NCI-H526 (cell line): ENCODE measurements around the gene FXYD3.
A peak's percentile ranks its signal among the peaks of the same experiment; 100 is the strongest.

Experiments used
- DNase-seq, 2 experiments: peaks; one replicate each; lab custom pipeline; 2025; lab: John Stamatoyannopoulos, UW

FXYD3 gene

DNA sequence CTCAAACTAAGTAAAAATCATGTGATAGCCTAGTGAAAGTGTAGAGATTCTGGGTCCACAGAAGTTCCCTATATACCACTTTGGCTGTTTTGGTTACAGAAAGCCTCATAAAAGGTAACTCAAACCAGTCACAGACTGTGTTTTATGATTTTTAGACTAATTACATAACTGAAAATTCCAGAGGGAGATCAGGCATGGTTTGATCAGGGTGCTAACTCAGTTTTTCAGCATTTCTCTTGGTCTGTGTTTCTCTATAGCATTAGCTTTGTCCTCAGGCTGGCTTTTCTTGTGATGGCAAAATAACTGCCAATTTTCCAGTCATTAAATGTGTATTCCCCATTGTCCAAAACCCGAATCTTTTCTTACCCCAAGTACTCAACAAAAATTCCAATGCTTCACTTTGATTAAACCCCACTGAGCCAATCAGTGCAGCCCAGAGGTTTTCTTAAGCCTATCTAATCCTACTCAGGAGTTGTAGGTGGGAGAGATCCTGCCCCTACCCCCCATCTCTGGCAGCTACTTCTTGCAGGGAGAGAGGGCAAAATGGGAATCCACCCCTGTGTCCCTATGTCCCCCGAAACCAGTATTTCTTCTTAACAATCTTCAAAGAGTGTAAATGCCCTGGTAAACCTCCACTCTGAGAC, 8.6 kb upstream of the FXYD3 start:
- no peak for DNase-seq

DNA sequence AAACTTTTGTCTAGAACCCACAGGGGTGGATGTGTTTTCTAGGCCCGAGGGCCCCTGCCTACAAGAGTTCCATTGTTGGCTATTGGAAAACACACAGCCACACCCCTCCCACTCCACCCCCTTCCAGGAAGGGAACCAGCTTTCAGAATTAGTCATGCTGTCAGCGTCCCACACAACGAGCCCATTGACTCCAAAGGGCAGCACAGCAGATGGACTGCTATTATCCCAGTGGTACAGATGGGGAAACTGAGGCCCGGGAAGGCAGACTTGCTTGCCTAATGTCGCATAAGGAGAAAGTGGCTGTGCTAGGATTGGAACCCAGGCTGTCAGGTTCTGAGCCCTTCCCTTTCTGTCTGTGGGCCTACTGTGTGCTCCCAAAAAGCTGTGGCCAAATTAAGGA, 8.1 kb upstream of the FXYD3 start:
- DNase-seq, result no peak

DNA sequence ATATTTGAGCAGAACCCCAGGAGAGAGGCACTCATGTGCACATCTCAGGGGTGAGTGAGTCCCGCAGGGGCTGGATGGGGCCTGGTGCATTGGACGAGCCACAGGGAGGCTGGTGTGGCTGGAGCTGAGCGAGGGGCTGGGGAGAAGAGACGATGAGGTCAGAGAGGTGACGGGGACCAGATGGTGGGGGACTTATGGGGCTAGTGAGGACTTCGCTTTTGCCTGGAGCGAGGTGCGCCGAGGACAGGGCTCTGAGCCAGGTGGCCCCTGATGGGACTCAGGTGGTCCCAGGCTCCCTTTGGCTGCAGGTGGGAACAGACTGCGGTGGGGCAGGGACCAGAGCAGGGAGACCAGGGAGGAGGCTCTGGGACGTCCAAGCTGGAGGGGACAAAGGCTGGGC, 6.9 kb upstream of the FXYD3 start:
- no peak for DNase-seq

DNA sequence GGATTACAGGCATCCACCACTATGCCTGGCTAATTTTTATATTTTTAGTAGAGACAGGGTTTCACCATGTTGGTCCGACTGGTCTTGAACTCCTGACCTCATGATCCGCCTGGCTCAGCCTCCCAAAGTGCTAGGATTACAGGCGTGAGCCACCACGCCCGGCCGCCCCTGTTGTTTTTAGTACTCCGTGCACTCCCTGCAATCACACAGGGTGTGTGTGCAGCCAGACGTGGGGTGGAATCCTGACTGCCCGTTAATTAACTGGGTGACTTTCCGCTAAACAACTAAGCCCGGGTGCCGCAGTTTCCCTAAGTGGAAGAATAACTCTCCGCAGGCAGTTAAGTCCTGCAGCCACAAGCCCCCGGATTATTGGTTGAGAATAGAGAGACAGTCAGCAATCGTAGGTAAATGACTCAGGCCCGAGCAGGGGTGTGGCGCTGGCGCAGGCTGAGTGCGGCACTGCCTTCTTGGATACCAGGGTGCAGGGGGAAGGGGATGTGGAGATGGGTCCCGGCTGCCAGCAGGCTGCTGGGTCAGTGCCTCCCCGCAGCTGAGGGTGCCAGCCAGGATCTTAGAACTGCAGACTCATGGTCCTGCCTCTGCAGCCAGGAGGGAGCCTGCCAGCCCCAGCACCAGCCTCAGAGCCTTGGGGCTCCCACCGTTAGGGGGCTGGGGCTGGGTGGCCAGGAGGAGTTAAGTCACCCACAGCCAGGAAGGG, 6.1 kb upstream of the FXYD3 start:
- DNase-seq, result peak in 1 of 2 experiments; percentile 28

DNA sequence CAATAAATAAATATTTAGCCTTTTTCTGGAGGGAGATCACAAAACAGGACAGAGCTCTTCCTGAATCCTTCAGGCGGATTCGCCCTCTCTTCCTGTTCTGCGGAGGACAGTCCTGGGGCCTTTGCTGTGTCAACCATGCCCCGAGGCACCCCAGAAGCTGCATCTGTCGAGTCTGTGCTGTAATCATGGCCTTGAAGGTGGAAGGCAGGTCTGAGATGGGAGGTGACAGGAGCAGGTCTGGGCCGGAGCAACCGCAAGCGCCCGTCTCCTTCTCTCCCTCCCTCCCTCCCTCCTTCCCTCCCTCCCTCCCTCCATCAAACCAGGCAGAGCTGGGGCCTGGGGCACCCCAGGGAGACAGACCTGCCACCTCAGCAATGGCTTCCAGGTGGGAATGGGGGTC, 4.6 kb upstream of the FXYD3 start:
- DNase-seq, result no peak

DNA sequence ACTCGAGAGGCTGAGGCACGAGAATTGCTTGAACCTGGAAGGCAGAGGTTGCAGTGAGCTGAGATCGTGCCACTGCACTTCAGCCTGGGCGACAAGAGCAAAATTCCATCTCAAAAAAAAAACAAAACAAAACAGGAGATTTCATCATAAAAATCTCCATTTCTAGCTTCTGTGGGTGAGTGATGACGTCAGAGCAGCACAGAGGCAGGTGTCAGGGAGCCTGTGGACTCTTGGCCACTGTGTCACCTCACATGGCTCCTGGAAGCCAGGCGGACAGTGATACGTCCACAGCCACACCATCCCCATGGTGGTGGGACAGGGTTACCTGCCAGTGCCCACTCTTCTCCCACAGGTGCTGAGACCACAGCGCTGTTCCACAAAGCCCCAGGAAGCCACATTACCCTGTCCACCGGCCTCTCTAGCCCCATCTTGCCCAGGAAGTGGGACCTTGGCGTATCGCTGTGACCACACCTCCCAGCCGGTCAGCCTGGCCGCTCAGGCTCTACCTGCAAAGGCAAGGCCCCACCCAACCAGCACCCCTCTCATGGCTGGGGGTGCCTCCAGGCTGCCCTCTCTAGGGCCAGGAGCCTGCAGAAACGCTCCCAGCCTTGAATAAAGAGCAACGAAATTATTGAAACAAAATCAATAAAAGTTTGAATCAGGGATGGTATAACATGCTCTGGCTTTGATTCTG, 2.5 kb upstream of the FXYD3 start:
- no peak for DNase-seq

DNA sequence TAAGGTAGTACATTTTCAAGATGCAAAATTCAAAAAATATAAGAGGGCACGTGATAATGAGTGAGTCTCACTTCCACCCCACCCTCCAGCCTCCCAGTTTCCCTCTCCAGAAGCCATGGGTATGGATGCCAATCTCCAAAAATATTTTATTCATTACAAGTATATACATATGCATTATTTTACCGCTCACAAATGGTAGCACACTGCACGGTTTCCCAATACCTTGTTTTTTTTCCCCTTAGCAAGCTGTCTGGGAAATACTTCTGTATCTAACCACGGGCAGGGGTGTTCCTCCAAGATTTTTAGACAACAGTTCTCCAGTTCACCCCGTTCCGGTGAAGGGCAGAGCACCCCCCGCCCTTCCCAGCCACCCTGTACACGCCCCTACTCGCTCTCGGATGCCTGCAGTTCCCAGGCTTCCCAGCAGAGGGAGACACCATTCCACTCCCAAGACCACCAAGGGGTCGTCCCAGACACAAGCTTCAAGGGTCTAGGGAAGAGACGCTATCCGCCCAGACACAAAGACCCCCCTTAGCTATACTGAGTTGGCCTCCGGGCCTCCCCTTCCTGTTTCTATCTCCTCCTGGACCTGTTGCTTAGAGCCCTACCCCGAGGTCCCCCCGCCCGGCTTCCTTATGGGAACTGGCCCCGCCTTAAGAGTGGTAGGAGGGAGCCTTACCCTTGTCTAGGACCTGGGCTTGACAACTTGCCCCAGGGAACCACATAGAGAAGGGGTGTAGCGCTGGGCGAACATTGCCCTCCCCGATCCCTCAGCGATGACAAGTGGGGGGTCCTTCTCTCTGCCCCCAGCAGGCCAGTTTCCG, 1.1 kb upstream of the FXYD3 start:
- DNase-seq, result peak; percentile 68 to 89

DNA sequence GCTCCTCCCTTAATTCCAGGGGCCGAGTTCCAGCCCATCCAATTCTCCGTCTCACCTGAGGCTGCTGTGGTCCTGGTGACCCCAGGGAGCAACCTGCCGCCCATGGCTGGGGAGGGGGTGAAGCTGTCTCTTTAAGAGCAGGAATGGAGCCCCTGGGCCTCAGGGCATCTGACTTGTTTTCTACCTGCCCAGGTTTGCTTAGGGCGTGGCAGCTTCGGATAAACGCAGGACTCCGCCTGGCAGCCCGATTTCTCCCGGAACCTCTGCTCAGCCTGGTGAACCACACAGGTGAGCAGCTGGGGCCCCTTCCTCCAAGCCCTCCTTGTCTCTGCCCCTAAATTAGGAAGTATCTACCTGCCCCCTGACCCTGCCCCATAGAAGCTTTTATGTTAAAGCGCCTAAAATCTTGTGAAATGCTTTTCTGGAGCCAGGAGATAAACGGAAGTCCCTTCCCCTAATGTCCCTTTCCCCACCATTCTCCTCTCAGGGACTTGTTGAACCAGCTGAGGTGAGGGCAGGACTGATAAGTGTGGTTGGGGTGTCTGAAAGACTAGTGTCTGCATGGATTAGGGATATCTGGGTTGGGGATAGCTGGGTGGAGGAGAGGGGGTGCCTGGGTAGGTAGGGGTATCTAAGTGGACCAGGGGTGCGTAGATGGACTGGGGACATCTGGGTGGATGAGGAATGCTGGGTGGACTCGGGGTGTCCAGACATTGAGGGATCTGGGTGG, 614 bp downstream of the FXYD3 start:
- DNase-seq, result peak; percentile 69 to 93

DNA sequence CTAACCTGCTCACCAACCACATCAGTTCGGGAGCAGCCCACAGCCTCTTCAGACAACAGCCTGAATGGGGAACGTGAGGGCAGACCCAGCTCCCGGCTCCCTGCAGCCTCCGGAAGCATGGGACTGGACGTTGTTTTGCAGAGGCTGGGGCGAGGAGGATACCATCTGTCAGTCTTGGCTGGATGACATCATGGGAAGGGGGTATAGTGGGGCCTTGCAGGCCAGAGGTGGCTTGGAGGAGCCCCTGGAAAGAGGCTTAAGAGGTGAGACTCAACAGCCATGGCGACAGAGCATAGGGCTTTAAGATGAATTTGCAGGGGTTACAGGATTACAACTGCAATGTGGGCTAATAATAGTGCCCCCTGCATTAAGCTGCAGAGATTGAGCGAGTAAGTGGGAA, 1.5 kb downstream of the FXYD3 start:
- DNase-seq, result no peak

DNA sequence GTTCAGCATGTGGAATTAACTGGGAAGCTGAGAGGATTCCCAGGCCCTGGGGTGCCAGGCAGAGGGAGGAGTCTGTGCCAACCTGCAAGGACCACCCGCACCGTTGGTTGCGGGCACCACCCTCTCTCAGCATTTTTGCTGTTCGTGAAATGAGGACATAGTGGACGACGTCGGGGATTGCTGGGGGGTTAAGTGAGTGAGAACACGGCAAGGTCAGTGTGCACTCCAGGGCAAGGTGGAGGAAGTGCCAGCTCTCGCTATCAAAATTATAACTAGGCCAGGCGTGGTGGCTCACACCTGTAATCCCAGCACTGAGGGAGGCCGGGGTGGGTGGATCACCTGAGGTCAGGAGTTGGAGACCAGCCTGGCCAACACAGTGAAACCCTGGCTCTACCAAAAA, 2.2 kb downstream of the FXYD3 start:
- DNase-seq, result no peak

DNA sequence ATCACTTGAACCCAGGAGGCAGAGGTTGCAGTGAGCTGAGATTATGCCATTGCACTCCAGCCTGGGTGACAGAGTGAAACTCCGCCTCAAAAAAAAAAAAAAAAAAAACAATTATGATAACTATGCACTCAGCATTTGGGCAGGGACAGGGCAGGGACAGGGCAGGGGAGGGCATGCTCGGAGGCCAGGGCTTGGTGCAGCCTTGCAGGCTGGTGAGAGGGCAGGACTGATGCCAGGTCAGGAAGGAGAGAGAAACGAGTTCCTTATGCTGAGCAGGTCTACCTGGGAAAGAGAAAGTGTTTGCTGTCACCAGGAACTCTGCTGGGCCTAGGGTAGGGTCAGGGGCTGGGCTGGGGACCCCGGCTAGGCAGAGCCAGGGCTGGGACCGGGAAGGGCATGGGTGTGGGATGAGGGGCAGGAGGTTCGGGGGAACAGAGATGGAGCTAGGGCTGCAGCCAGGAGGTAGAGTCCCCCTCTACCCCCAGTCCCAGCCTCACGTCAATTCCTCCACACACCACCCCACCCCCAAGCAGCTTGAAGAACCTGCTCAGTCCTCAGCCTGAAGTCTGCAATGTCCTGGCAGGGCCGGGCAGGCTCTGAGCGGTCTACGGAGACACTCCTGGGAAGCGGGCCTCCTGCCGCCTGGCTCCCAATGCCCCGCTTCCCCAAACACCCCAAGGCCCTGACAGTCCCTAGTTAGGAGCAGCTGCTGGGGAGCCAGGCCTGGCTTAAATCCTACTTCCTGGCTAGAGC, 2.8 kb downstream of the FXYD3 start:
- no peak for DNase-seq

DNA sequence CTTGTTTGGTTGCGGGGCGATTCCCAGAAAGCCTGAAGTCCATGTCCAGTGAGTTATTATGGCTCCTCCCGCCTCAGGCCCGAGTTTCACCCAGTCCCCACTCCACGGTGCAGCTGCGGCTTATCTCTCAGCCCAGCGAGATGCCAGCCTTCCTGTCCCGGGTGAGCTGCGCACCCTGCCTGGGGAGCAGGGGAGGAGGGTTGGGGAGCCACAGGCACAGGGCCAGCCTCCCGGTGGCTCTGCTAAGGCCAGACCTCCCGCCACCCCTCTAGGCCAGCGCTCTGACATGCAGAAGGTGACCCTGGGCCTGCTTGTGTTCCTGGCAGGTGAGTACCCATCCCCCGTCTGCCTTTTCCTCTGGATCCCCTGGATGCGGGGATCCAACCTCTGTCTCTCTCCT, 3.5 kb downstream of the FXYD3 start:
- DNase-seq, result no peak

DNA sequence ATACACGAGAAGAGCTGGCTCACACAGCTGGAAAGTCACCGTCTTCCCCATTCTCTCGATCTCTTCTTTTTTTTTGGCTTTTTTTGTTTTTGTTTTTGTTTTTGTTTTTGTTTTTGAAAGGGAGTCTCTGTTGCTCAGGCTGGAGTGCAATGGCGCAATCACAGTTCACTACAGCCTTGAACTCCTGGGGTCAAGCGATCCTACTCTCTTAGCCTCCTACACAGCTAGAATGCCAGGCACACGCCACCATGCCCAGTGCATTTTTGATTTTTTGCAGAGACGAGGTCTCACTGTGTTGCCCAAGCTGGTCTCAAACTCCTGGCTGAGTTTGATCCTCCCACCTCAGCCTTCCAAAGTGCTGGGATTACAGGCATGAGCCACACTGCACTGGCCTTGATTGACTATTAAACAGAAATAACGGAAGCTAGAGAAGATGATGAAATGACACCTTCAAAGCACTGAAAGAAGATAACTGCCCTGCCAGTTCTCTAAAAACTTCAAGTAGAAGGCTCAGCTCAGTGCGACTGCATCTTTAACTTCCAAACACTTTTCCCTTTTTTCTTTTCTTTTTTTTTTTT, 4.0 kb downstream of the FXYD3 start:
- no peak for DNase-seq

DNA sequence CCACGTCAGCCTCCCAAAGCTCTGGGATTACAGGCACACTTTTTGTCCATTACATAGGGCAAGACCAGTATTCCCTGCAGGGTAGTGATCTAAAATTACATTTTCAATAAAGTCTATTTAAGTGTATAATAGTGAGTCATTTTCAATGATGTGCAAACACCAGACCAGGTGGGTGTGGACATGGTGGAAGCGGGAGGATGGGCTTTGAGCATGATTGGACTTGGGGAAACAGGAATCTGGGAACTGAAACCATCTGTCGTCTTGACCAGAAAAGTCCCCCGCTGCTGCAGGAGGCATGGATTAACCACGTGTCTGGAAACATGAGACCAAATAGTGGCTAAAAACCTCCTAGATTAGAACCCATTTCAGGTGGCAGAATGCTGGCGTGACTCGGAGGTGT, 4.9 kb downstream of the FXYD3 start:
- no peak for DNase-seq

DNA sequence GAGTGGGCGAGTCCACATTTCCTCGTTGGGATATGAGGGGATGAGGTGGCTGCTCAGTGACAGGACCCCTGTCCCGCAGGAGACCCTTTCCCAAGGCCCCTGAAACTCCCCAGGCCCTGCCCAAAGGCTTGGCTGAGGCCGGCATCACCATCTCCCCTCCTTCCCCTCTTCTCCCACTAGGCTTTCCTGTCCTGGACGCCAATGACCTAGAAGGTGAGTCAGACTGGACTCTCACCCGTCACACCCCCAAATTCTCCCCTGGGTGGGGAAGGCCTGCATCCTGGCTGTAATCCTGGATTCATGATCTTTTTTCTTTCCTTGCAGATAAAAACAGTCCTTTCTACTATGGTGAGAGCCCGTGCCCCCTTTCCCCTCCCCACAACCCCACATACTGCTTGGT, 5.3 kb downstream of the FXYD3 start:
- no peak for DNase-seq

DNA sequence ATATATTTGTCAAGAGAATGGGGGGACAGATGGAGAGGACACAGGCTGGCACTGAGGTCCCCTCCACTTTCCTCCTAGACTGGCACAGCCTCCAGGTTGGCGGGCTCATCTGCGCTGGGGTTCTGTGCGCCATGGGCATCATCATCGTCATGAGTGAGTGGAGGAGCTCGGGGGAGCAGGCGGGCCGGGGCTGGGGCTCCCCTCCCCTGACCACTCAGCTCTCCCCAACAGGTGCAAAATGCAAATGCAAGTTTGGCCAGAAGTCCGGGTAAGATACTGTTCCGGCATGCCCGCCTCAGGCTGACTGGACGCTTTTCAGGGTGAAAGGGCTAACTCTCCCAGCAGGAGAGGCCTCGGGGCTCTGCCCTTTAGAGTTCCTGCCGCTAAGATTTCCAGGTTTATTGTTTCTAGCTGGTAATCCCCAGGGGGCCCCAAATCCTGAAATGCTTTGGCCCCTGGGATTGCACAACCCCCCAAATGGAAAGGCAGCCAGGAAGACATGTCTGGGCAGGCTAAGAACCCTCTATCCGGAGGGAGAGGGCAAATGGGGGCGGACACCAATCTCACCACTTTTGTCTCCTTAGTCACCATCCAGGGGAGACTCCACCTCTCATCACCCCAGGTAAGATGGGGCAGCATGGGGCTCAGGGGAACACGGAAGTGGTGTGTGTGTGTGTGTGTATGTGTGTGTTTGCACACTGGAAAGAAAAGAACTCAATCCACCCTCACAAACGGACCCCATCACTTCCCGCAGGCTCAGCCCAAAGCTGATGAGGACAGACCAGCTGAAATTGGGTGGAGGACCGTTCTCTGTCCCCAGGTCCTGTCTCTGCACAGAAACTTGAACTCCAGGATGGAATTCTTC, 7.3 kb downstream of the FXYD3 start:
- no peak for DNase-seq

DNA sequence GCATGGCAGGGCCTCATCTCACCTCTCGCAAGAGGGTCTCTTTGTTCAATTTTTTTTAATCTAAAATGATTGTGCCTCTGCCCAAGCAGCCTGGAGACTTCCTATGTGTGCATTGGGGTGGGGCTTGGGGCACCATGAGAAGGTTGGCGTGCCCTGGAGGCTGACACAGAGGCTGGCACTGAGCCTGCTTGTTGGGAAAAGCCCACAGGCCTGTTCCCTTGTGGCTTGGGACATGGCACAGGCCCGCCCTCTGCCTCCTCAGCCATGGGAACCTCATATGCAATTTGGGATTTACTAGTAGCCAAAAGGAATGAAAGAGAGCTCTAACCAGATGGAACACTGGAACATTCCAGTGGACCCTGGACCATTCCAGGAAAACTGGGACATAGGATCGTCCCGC, 8.0 kb downstream of the FXYD3 start:
- no peak for DNase-seq

DNA sequence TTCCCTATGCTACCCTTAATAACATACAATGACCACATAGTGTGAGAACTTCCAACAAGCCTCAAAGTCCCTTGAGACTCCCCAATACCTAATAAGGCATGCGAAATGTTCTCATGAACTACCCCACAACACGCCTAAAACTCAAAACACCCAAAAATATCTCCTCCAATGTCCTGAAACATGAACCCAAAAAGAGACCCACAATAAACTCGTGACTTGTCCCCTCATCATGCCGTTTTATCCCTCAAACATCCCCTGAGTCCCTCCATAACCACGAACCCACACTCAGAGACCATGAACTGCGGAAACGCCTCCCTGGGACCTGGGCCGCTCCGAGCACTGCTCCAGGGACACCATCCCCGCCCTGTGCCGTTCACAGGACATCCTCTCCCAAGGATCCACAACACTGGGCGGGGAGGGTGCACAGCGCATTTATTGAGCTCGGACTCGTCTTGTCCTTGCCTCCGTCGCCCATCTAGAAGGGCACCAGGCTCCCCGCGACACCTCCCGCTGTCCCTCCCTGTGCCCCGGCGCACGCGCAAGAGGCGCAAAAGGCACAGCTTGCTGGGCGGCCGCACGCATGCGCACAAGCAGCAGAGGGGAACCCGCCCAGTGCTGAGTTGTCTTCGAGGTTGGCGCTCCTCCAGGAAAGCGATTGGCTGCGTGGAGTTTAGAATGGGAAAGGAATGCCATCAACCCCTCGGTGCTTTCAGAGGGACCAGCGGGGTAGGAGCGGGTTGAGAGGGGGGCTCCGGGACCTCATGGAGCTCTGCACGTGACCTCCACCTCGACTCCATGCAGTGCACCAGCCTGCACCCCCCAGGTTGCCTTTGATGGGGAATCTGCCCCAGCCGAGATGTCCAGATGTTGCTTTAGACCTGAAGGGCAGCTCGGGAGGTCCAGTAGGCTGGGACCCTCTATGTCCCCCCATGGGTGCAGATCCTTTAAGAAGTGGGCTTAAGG, 8.8 kb downstream of the FXYD3 start:
- peak; percentile 79 to 97 for DNase-seq
